ENCODE measurements around the gene TAS2R4.

DNA sequence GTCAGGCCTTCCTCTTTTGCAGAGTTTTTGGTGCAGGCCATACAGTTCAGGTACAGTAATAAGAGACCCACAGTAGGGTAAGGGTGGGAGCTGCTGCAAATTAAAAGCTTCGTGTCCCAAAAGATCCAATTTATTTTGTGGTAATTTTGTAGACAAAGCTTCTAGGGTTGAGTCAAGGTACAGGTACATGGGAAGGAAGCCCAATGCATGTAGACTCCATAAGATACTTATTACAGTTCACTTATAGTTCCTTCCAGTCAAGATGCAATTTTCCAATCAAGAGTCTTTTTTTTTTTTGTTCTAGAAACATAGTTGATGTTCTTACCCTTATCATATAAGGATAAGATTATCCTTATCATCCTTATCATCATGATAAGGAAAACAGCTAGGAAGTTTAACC lies at the start of gene TAS2R4:
- TF ChIP-seq EP300 (conservative IDR thresholded peaks at IDR 0.05; ENCODE audit: poor library complexity, severe bottlenecking) (no peak), EZH2 (IDR thresholded peaks at IDR 0.05; ENCODE audit: borderline replicate concordance, insufficient read depth, low read length, poor library complexity, severe bottlenecking) (no peak), TAF1 (IDR thresholded peaks at IDR 0.05; ENCODE audit: low read depth) (no peak), POLR2AphosphoS5 (IDR thresholded peaks at IDR 0.05) (no peak)
- TF ChIP-seq, protein P1, sequence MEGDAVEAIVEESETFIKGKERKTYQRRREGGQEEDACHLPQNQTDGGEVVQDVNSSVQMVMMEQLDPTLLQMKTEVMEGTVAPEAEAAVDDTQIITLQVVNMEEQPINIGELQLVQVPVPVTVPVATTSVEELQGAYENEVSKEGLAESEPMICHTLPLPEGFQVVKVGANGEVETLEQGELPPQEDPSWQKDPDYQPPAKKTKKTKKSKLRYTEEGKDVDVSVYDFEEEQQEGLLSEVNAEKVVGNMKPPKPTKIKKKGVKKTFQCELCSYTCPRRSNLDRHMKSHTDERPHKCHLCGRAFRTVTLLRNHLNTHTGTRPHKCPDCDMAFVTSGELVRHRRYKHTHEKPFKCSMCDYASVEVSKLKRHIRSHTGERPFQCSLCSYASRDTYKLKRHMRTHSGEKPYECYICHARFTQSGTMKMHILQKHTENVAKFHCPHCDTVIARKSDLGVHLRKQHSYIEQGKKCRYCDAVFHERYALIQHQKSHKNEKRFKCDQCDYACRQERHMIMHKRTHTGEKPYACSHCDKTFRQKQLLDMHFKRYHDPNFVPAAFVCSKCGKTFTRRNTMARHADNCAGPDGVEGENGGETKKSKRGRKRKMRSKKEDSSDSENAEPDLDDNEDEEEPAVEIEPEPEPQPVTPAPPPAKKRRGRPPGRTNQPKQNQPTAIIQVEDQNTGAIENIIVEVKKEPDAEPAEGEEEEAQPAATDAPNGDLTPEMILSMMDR (IDR thresholded peaks at IDR 0.05; ENCODE audit: poor library complexity, severe bottlenecking): no peak
- TF ChIP-seq, protein P2, sequence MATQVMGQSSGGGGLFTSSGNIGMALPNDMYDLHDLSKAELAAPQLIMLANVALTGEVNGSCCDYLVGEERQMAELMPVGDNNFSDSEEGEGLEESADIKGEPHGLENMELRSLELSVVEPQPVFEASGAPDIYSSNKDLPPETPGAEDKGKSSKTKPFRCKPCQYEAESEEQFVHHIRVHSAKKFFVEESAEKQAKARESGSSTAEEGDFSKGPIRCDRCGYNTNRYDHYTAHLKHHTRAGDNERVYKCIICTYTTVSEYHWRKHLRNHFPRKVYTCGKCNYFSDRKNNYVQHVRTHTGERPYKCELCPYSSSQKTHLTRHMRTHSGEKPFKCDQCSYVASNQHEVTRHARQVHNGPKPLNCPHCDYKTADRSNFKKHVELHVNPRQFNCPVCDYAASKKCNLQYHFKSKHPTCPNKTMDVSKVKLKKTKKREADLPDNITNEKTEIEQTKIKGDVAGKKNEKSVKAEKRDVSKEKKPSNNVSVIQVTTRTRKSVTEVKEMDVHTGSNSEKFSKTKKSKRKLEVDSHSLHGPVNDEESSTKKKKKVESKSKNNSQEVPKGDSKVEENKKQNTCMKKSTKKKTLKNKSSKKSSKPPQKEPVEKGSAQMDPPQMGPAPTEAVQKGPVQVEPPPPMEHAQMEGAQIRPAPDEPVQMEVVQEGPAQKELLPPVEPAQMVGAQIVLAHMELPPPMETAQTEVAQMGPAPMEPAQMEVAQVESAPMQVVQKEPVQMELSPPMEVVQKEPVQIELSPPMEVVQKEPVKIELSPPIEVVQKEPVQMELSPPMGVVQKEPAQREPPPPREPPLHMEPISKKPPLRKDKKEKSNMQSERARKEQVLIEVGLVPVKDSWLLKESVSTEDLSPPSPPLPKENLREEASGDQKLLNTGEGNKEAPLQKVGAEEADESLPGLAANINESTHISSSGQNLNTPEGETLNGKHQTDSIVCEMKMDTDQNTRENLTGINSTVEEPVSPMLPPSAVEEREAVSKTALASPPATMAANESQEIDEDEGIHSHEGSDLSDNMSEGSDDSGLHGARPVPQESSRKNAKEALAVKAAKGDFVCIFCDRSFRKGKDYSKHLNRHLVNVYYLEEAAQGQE (IDR thresholded peaks at IDR 0.05; ENCODE audit: borderline replicate concordance): no peak
